Measurements from ENCODE around the gene MYCL. TPM values are rescaled to one million over a fixed set of nuclear protein-coding genes. Genes with fewer than 3 reads are reported as not detected.

The MYCL gene
- total and polyA plus RNA-seq, 2 of the 8 experiments (the other 6 are each of a cell fraction or from before 2014, with no cell fraction given), result 20.3 to 28.8 TPM

- no peak for TF ChIP-seq E2F6 (IDR thresholded peaks at IDR 0.05)
Measured at GRCh38 chr1:39905172-39905571, 3.5 kb upstream of the MYCL start (continued).

Data from H1 (cell line).